ENCODE data around the gene SERPIND1.
A peak's percentile ranks its signal among the peaks of the same experiment; 100 is the strongest.

SERPIND1 gene

DNA sequence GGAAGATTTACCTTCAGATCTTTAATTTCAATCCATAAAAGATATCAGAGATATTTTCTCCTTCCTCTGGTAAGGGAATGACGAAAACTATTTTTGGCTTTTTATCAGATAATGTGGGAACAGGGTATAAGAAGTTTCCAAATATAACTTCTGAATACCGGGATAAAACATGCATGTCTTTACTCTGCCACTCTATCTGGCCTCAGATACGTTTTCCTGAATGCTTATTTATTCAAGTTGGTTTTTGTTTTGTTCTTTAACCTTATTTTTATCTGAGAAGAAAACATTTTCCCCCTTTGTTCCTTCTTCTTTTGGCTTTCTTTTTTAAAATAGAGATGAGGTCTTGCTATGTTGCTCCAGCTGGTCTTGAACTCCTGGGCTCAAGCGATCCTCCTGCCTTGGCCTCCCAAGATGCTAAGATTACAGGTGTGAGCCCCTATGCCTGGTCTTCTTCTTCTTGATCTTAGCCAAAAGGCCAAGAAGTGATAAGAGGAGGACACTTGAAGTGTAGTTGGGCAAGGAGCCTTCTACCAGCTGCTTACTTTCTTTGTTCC is 1.5 kb downstream of the SERPIND1 start:
- no peak for DNase-seq (ENCODE audit: low read depth in 2 of 2)

DNA sequence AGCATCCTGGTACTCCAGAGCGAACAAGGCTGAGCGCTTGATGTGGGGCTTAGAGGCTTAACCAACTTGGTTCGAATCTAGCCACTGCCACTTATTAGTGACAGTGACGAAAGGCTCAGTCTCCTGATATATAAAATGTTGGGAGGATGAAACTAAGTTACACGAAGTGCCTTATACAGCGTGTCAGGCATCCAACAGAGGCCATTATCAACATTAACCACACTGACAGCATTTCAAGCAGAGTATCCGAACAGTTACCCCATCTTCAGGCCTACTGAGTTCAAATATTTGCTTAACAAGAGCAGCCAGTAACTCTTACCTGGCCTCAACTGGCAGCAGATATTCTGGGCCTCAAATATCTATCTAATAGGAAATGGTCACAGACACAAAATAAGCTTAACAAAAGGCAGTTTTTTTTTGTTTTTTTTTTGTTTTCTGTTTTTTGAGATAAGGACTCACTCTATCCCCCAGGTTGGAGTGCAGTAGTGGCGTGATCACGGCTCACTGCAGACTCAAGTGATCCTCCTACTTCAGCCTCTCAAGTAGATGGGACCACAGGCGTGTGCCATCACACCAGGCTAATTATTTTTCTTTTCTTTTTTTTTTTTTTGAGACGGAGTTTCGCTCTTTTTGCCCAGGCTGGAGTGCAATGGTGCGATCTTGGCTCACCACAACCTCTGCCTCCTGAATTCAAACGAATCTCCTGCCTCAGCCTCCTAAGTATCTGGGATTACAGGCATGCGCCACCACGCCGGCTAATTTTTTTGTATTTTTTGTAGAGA is 2.9 kb downstream of the SERPIND1 start:
- no peak for DNase-seq (ENCODE audit: low read depth in 2 of 2)

DNA sequence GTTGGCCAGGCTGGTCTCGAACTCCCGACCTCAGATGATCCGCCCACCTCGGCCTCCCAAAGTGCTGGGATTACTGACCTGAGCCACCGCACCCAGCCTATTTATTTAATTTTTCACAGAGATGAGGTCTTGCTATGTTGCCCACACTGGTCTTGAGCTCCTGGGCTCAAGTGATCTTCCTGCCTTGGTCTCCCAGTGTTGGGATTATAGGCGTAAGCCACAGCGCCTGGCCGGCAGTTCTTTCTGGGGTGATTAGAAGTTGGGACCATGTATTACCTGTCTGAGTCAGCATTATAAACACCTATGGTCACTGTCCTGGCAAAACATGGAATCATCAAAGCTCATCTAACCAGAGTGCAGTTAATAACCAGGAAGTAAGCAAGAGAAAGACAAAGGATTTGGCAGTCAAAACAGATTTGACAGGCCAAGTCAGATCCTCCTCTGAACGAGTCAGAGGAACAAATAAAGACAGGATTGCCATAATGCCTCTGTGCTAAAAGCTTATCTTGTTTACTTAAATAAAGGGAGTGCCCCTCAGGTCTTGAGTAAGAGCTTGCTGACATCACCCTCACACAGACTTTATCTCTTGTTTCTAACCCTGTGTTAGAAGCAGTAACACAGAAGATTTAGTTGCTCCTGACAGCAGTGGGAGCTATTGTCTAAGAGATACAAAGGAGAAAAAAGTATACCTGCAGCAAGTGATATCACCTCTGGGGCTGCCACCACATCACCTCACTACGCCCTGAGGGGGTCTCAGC is 3.7 kb downstream of the SERPIND1 start:
- DNase-seq (ENCODE audit: low read depth in 2 of 2) = no peak

DNA sequence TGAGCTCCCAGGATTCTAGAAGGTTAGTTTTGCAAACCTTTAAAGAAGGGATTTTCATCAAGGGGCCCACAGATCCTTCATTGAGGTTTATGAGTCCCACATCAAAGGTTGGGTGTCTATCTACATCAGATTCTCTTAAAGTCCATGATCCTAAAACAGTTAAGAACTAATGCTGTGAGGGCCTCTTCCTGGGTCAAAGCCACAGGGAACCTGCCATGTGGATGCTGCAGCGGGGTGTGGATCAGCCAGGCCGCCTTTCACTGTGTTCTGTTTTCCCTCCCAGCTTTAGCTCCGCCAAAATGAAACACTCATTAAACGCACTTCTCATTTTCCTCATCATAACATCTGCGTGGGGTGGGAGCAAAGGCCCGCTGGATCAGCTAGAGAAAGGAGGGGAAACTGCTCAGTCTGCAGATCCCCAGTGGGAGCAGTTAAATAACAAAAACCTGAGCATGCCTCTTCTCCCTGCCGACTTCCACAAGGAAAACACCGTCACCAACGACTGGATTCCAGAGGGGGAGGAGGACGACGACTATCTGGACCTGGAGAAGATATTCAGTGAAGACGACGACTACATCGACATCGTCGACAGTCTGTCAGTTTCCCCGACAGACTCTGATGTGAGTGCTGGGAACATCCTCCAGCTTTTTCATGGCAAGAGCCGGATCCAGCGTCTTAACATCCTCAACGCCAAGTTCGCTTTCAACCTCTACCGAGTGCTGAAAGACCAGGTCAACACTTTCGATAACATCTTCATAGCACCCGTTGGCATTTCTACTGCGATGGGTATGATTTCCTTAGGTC is 5.3 kb downstream of the SERPIND1 start:
- DNase-seq (ENCODE audit: low read depth in 2 of 2) = no peak

DNA sequence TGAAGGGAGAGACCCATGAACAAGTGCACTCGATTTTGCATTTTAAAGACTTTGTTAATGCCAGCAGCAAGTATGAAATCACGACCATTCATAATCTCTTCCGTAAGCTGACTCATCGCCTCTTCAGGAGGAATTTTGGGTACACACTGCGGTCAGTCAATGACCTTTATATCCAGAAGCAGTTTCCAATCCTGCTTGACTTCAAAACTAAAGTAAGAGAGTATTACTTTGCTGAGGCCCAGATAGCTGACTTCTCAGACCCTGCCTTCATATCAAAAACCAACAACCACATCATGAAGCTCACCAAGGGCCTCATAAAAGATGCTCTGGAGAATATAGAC is 5.9 kb downstream of the SERPIND1 start:
- no peak for DNase-seq (ENCODE audit: low read depth in 2 of 2)

DNA sequence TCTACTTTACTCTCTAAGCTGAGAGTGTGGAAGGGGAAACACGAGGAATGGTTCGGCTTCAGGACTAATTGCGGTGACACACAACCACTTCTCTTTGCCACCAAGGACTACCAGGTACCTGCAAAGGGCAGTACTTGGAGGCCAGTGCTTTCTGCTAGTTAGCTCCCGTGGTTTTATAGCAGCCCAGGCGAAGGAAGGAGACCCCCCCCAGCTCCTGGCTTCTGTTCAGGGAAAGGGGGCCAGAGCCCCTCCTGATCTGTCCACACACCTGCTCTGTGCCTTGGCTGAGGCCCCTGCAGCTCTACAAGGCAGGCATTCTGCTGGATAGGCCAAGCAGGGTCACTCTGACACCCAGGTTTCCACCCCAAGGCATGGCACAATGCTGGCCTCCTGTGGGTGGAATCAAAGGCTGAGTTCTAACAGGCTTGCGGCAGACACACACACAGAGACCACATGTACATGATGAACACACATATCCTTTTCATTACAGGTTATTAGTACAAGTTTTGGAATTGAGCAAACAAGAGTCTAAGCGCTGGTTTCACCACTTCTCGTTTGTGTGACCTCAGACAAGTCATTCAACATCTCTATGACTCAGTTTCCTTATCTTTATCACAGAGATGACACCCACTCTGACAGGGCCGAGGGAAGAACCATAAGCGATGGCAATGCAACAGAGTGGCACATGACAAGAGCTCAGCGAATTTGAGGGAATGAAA is 7.5 kb downstream of the SERPIND1 start:
- peak in 1 of 2 donors; percentile 39 for DNase-seq (ENCODE audit: low read depth in 2 of 2)

DNA sequence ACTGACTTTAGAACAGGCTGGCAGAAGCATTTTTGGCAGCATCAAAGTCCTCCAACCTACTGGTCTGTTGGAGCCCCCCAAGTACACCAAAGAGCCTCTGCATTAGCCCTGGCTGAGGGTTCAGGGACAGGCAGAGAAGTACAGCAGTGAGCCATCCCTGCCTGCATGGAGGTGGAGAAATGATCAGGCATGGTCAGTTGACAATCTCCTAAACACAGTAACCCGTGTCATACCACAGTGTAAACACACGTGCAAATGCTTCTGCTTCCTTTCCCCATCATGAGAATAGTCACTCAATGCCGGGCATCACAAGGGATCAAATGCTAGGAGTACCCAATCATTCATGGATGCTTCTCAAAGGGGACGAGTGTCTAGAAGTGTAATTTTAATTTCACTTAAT is 8.2 kb downstream of the SERPIND1 start:
- DNase-seq (ENCODE audit: low read depth in 2 of 2) = no peak

DNA sequence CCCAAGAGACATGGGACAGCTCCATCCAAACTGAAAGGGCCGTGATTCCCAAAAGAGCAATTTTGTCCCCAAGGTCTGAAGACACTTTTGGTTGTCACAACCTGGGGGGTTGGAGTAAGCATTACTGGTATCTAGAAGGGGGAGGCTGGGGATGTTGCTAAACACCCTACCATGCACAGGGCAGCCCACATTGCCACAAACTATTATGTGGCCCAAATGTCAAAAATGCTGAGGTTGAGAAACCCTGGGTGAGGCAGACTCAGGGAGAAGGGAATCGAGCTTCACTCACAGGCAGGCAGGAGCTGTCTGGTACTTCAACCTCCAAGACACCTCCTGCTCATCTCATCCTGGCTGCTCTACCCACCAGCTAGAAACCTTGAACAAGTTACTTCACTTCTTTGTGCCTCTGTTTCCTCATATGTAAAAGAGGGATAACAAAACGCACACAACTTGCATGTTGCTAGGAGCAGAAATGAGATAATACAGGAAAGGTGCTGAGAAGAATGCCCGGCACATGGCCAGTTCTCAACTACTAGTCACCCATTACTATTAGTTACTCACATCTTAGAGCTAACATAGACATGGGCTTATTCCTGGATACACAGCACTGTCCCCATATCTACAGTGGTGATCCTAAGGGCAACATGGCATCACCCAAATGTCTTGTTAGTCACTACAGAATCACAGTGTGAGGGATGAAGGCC is 8.8 kb downstream of the SERPIND1 start:
- DNase-seq (ENCODE audit: low read depth in 2 of 2) = no peak

DNA sequence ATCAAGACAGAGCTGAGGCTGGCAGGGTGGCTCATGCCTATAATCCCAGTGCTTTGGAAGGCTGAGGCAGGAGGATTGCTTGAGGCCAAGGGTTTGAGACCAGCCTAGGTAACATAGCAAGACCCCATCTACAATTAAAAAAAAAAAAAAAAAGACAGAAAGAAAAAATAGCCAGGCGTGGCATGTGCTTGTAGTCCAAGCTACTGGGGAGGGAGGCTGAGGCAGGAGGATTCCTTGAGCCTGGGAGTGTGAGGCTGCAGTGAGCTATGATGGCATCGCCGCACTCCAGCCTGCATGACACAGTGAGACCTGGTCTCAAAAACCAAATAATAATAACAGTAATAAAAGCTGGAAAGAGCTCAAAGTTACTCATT is 9.4 kb downstream of the SERPIND1 start:
- DNase-seq (ENCODE audit: low read depth in 2 of 2) = no peak

DNA sequence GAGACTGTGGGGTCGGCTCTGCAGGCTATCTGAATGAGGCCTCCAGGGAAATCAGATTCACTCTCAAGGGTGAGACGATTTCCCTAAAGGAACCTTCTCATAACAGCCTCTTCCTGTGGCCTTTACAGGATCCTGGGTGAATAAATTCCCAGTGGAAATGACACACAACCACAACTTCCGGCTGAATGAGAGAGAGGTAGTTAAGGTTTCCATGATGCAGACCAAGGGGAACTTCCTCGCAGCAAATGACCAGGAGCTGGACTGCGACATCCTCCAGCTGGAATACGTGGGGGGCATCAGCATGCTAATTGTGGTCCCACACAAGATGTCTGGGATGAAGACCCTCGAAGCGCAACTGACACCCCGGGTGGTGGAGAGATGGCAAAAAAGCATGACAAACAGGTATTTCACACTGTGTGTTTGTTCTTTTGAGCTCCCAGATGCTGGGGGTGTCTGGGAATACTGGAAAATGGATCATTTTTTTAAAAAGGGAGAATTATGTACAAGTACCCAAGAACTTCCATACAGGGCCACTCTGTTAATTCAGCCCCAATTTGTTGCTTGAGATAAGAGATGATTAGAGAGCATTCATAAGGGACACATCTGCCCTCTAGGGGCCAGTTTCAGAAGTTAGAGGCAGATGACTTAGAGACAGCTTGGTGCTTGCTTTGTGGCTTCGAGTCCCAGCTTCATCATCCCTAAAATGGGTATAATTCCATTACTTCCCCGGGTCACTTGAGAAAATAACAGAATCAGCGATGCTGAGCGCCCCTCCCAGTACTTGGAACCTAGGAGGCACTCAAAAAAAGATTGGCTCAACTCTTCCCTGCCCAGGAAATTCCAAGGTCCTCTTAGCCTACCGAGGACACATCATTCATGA is 10.2 kb downstream of the SERPIND1 start:
- DNase-seq (ENCODE audit: low read depth in 2 of 2) = no peak

DNA sequence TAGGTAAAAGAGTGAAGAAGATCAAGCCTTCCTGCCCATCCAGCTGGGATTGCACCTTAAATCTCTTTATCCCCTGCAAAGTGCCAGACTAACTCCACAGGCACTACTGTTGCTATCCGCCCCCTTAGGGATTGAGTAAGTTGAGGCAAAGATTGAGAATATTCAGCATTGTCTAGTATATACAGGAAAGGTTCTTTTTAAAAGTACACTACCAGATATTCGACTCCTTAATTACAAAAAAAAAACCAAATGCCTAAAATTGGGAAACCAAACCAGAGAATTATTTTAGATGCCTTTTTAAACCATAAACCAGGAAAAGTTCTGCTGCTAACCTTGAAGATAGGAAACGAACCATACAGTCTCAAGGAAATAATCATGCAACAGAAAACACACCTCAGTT is 11.5 kb downstream of the SERPIND1 start:
- no peak for DNase-seq (ENCODE audit: low read depth in 2 of 2)

DNA sequence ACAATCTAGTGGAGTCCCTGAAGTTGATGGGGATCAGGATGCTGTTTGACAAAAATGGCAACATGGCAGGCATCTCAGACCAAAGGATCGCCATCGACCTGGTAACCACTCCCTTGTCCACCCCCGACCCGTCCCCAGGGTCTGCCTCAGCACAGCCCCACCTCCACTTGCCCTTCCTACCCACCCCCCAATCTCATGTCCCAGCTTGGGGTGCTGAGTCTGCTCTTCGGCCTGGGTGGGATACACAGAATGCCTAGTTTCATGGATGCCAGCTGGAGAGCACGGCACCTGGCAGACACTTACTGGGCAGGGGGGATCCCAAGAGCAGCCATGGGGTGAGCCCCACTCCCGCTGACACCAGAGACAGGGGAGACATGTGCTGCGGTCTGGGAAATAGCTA is 12.1 kb downstream of the SERPIND1 start:
- no peak for DNase-seq (ENCODE audit: low read depth in 2 of 2)

DNA sequence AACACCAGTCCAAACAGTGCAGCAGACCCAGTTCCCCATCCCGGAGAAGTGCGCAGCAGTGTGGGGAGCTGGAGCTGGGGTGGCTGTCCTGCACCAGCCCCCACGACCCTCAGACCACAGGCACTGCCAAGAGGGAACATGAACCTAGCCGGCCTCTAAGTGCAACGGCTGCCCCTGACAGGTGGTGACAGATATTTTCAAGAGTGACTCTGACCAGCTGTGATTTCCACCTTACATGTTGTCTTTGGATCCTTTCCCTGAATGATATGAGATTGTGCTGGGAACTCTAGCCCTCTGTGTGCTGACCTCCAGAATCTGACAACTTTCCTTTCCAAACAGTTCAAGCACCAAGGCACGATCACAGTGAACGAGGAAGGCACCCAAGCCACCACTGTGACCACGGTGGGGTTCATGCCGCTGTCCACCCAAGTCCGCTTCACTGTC is 12.6 kb downstream of the SERPIND1 start:
- no peak for DNase-seq (ENCODE audit: low read depth in 2 of 2)

DNA sequence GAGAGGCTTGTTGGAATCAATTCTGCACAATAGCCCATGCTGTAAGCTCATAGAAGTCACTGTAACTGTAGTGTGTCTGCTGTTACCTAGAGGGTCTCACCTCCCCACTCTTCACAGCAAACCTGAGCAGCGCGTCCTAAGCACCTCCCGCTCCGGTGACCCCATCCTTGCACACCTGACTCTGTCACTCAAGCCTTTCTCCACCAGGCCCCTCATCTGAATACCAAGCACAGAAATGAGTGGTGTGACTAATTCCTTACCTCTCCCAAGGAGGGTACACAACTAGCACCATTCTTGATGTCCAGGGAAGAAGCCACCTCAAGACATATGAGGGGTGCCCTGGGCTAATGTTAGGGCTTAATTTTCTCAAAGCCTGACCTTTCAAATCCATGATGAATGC is 13.3 kb downstream of the SERPIND1 start:
- no peak for DNase-seq (ENCODE audit: low read depth in 2 of 2)

DNA sequence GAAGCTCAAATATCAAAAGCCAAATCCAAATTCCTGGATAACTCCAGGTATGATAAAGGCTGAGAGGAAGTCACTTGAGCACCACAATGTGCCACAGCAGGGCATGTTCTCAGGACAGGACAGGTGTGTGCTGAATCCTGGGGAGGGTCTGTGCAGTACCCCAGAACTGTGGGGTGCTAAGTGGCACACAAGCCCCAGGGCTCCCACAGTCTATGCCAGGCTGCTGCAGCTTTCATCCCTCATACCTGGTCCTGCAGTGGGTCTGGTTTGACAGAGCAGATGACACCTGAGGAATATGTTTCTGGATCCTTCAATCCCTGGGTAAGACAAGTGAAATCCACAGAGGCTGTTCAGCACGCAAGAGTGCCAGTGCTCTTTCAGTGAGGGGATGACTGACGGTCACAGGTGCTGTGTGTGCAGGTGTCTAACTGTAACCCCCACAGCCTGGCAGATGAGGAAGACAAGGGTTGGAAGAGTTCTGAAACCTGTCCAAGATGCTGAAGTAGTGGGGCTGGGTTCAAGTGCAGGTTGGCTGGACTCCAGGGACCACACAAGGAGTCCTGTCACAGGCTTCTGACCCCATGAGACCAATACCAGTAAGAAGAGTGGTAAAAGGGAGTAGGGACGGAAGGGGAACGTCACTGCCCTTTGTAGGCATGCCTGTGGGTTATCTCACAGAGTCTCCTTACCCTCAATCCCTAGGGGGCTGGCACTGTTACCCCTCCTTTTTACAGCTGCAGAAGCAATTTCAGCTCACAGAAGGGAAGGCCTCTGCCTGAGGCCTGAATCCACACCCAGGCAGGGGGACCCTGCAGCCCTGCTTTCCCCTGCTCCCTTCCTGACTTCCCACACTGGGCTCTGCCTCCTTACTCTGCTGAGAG is 14.1 kb downstream of the SERPIND1 start:
- no peak for DNase-seq (ENCODE audit: low read depth in 2 of 2)

DNA sequence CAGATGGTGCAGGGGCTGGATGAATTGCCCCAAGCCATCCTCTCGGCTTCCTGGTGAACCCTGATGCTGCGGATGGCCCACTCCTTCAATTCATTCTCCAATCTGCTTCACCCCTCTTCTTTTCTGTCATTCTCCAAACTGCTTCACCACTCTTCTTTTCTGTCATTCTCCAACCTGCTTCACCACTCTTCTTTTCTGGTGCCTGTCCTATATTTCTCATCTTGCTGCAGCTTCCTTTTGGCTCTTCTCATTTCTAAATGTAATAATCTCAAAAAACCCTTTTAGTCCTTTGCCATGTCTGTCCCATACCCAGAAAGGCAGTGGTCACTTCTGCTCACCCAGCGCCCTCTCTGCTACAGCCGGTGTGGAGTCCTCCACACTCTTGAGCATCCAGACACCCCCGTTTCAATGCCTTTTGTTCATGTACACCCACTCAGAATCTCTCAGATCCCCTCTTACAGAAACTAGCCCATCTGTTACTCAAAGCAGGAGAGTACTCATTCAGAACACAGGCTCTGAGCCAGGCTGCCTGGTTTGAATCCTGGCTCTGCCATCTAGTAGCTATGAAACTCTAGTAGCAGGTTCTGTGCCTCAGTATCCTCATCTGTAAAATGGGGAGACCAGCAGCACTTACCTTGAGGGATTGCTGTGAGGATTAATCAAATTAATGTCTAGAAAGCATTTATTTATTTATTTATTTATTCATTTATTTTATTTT is 14.9 kb downstream of the SERPIND1 start:
- no peak for DNase-seq (ENCODE audit: low read depth in 2 of 2)

DNA sequence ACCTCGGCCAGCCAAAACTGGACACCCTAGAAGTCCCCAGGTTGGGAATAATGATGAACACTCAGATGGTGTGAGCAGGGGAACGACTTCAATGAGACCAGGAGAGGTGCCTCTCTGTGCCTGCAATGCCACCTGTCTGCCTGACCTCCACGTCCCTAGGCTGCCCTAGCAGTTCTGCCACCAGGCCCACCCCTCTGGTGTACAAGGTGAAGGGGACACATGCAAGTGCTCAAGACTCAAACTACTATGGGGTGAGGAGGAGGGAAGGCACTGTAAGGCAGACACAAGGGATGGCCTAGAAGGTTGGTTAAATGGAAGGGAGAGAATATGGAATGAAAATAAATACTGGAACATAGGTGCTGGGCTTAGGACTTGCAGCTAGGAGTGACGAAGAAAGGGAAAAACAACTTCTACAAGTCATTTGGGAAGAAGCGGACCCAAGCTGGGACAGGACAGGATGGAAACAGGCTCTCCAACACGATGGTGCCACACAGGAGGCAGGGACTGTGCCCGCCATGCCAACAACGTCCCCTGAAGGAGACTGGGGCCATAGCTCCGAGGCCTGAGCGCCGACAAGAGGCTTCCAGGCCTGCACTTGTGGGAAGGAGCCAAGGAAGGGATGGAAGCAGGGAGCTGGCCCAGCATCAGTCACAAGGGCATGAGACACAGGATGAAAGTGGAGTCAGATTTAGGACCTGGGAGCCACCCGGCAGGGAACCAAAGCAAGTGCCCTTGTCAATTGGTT is 18.5 kb downstream of the SERPIND1 start:
- no peak for DNase-seq (ENCODE audit: low read depth in 2 of 2)

All from stimulated activated CD8-positive, alpha-beta memory T cell treated with anti-CD3 and anti-CD28 coated beads, Interleukin-2, amount 100 ng/mL, for 48 hours (primary cell).